HCT116 (cell line): Measurements from ENCODE around the gene KCNIP4. TPM values are rescaled to one million over a fixed set of nuclear protein-coding genes. Genes with fewer than 3 reads are reported as not detected.

Experiments used
- ATAC-seq: fragments of 200-7000 bp; cut with Tn5 transposase; 2 replicates; pipeline ENCODE4 v1.9.1; 2020; ENCODE audit warnings: mild to moderate bottlenecking, moderate library complexity
- BruUV-seq: library from RNA; stranded (reverse); fragments of 400-500 nt; replicated peaks from 2 replicates; lab custom pipeline; 2021; lab: Mats Ljungman, UMichigan
- CTCF ChIA-PET: fragments of 300-600 bp; sonication (Branson Sonifier 250); formaldehyde crosslinking; loops from one replicate; lab custom pipeline; 2021; ENCODE audit warnings: antibody characterized with exemption; lab: Charles Lee
- POLR2A ChIA-PET: fragments of 300-600, 350-600 bp; sonication (Branson Sonifier 250); formaldehyde crosslinking; loops from one replicate; lab custom pipeline; 2021; ENCODE audit warnings: antibody characterized with exemption; lab: Charles Lee
- RAD21 ChIA-PET, 2 experiments: fragments of 300-600 bp; sonication (Branson Sonifier 250); formaldehyde crosslinking; loops; one replicate each; lab custom pipeline; 2023; ENCODE audit warnings: low total read pairs in 2 of 2; ENCODE audit not compliant: uncharacterized antibody in 2 of 2, unreplicated experiment in 2 of 2, low non-redundant PET in 1 of 2; lab: Charles Lee
- DNase-seq: peaks from one replicate; pipeline ENCODE4 v3.0.0-alpha.2; 2010; ENCODE audit warnings: low read depth, low spot score
- H2AFZ ChIP-seq: fragments of 200-600 bp; shearing (Covaris generic), sonication (generic); 2 replicates; pipeline ENCODE4 v1.6.1; 2017; ENCODE audit warnings: low read depth, mixed run types, mixed read lengths, antibody characterized with exemption, low read length; ENCODE audit not compliant: poor library complexity, severe bottlenecking
- H3K27ac ChIP-seq: 2 replicates; pipeline ENCODE4 v1.5.1; 2012; ENCODE audit warnings: low read depth, low read length
- H3K27me3 ChIP-seq: fragments of 200-600 bp; sonication (generic); 2 replicates; pipeline ENCODE4 v1.6.1; 2016; ENCODE audit warnings: mixed run types, low read length, mixed read lengths; ENCODE audit not compliant: insufficient read depth
- H3K36me3 ChIP-seq, 2 experiments: fragments of 200-500 bp in 1 of 2; fragments of 200-600 bp in 1 of 2; sonication (Bioruptor generic) in 1 of 2; sonication (generic) in 1 of 2; 2 replicates each; pipeline versions ENCODE4 v1.5.1 to v1.6.1; 2014 to 2016; ENCODE audit warnings: low read length in 2 of 2, inconsistent platforms in 1 of 2, mixed read lengths in 1 of 2, mixed run types in 1 of 2; ENCODE audit not compliant: insufficient read depth in 2 of 2, control insufficient read depth in 1 of 2
- H3K4me1 ChIP-seq, 2 experiments: fragments of 200-600 bp in 1 of 2; sonication (generic) in 1 of 2; 2 replicates each; pipeline versions ENCODE4 v1.5.1 to v1.6.1; 2012 to 2017; ENCODE audit warnings: low read length in 2 of 2, inconsistent platforms in 1 of 2, mild to moderate bottlenecking in 1 of 2, mixed read lengths in 1 of 2, mixed run types in 1 of 2, moderate library complexity in 1 of 2; ENCODE audit not compliant: insufficient read depth in 2 of 2, control insufficient read depth in 1 of 2
- H3K4me2 ChIP-seq: fragments of 200-600 bp; sonication (generic); 2 replicates; pipeline ENCODE4 v1.6.1; 2017; ENCODE audit warnings: mixed run types, low read length, mixed read lengths
- H3K4me3 ChIP-seq, 2 experiments: fragments of 200-600 bp in 1 of 2; sonication (generic) in 1 of 2; replicated peaks in 1 of 2; 2 replicates each; pipeline ENCODE4 v1.5.1; 2011 to 2016; ENCODE audit warnings: low read length in 2 of 2, control low read depth in 1 of 2, low read depth in 1 of 2, mild to moderate bottlenecking in 1 of 2, mixed read lengths in 1 of 2, mixed run types in 1 of 2
- H3K79me2 ChIP-seq: fragments of 200-600 bp; sonication (generic); 2 replicates; pipeline ENCODE4 v1.6.1; 2017; ENCODE audit warnings: mild to moderate bottlenecking, mixed run types, low read length, moderate library complexity, mixed read lengths; ENCODE audit not compliant: insufficient read depth
- H3K9ac ChIP-seq: fragments of 200-600 bp; sonication (generic); 2 replicates; pipeline ENCODE4 v1.6.1; 2016; ENCODE audit warnings: low read length, mixed read lengths
- H3K9me2 ChIP-seq: fragments of 200-600 bp; sonication (generic), shearing (Covaris generic); 2 replicates; pipeline ENCODE4 v1.6.1; 2017; ENCODE audit warnings: mixed run types, mild to moderate bottlenecking, moderate library complexity; ENCODE audit not compliant: insufficient read depth
- H3K9me3 ChIP-seq, 2 experiments: fragments of 200-500 bp in 1 of 2; fragments of 200-600 bp in 1 of 2; sonication (Bioruptor generic) in 1 of 2; sonication (generic) in 1 of 2; 2 replicates each; pipeline ENCODE4 v1.6.1; 2014 to 2017; ENCODE audit warnings: low read length in 2 of 2, mixed read lengths in 2 of 2, inconsistent platforms in 1 of 2, low read depth in 1 of 2, mild to moderate bottlenecking in 1 of 2, mixed run types in 1 of 2, moderate library complexity in 1 of 2; ENCODE audit not compliant: control insufficient read depth in 1 of 2, insufficient read depth in 1 of 2
- H4K20me1 ChIP-seq: fragments of 200-600 bp; sonication (generic), shearing (Covaris generic); 2 replicates; pipeline ENCODE4 v1.6.1; 2017; ENCODE audit warnings: mixed run types, mild to moderate bottlenecking, moderate library complexity; ENCODE audit not compliant: insufficient read depth
- ATF3 ChIP-seq: IDR thresholded peaks from 2 replicates; pipeline ENCODE4 v1.6.1; 2012
- CBX3 ChIP-seq: IDR thresholded peaks from 2 replicates; pipeline ENCODE4 v1.6.1; 2012; ENCODE audit warnings: low read depth
- CTCF ChIP-seq, 3 experiments: fragments of 200-600 bp in 1 of 3; sonication (generic) in 1 of 3; IDR thresholded peaks in 2 of 3; conservative IDR thresholded peaks in 1 of 3; 2 replicates each; pipeline ENCODE4 v1.5.1; 2012 to 2017; ENCODE audit warnings: low read depth in 2 of 3, low read length in 2 of 3, antibody characterized with exemption in 1 of 3, borderline replicate concordance in 1 of 3, control low read depth in 1 of 3, mild to moderate bottlenecking in 1 of 3, mixed read lengths in 1 of 3, mixed run types in 1 of 3, moderate library complexity in 1 of 3; ENCODE audit not compliant: insufficient read depth in 1 of 3
- EGR1 ChIP-seq: IDR thresholded peaks from 2 replicates; pipeline ENCODE4 v1.6.1; 2012; ENCODE audit warnings: low read depth
- ELF1 ChIP-seq: IDR thresholded peaks from 2 replicates; pipeline ENCODE4 v1.6.1; 2012; ENCODE audit warnings: low read depth, borderline replicate concordance
- EZH2 ChIP-seq: fragments of 200-600 bp; sonication (generic); IDR thresholded peaks from 2 replicates; pipeline ENCODE4 v1.6.1; 2017; ENCODE audit warnings: antibody characterized with exemption, mixed run types
- FOSL1 ChIP-seq: IDR thresholded peaks from 2 replicates; pipeline ENCODE4 v1.6.1; 2012; ENCODE audit warnings: low read depth
- POLR2AphosphoS5 ChIP-seq: IDR thresholded peaks from 2 replicates; pipeline ENCODE4 v1.6.1; 2011; ENCODE audit warnings: mild to moderate bottlenecking, low read depth, low read length, moderate library complexity
- SIN3A ChIP-seq: IDR thresholded peaks from 2 replicates; pipeline ENCODE4 v1.6.1; 2012; ENCODE audit warnings: low read depth
- SRF ChIP-seq: IDR thresholded peaks from 2 replicates; pipeline ENCODE4 v1.6.1; 2012; ENCODE audit warnings: low read depth
- YY1 ChIP-seq: IDR thresholded peaks from 2 replicates; pipeline ENCODE4 v1.6.1; 2011; ENCODE audit warnings: low read length, low read depth, moderate library complexity, mild to moderate bottlenecking; ENCODE audit not compliant: insufficient replicate concordance; ENCODE audit errors: extremely low read depth
- ZBTB33 ChIP-seq: IDR thresholded peaks from 2 replicates; pipeline ENCODE4 v1.6.1; 2011; ENCODE audit warnings: mild to moderate bottlenecking, low read length, moderate library complexity; ENCODE audit not compliant: insufficient replicate concordance; ENCODE audit errors: extremely low read depth
- ZNF274 ChIP-seq: fragments of 200-500 bp; sonication (Bioruptor generic); IDR thresholded peaks from 2 replicates; pipeline ENCODE4 v1.6.1; 2014; ENCODE audit warnings: mild to moderate bottlenecking, low read depth, low read length, inconsistent platforms
- intact Hi-C: fragments of 100-400 bp; cut with micrococcal nuclease; formaldehyde crosslinking; loops from 2 replicates; pipeline ENCODE4 v1.10.0; 2022
- total RNA-seq: library from RNA; stranded (reverse); gene quantifications from one replicate; pipeline ENCODE4 v1.2.1, GENCODE V29; 2021; ENCODE audit not compliant: unreplicated experiment

The KCNIP4 gene
- total RNA-seq, 1 experiment from 2014 or later: not detected

GRCh38 chr4:21915761-21916160 is 32.8 kb downstream of the KCNIP4 start (continued):
- no peak for TF ChIP-seq ATF3
- TF ChIP-seq SRF: no peak
- TF ChIP-seq POLR2AphosphoS5: no peak
- TF ChIP-seq FOSL1: no peak
- no peak for TF ChIP-seq CBX3

GRCh38 chr4:21901831-21902230 is 46.7 kb downstream of the KCNIP4 start:
- Histone ChIP-seq H3K4me2 (no peak overlapping the region), H3K4me3 (no peak overlapping the region), H3K27me3 (no peaks in the 10 kb centered on the region), H3K36me3 (no peaks in the 10 kb centered on the region; a peak in 1 of 4 replicates), H3K4me1 (no peaks in the 10 kb centered on the region), H3K9me3 (peaks cover 0 to 5% of the 10 kb centered on the region in 2 experiments; a peak in 1 of 4 replicates), H3K79me2 (no peaks in the 10 kb centered on the region), H3K27ac (no peak overlapping the region), H4K20me1 (no peaks in the 10 kb centered on the region), H2AFZ (no peak overlapping the region), H3K9ac (no peak overlapping the region), H3K9me2 (no peaks in the 10 kb centered on the region)
- ChIA-PET CTCF (no interaction called here), POLR2A (no interaction called here), RAD21 (no interaction called here)
- DNase-seq (no peak), ATAC-seq (no peak)
- BruUV-seq: no TSS peak
- no peak for TF ChIP-seq CTCF (IDR thresholded peaks at IDR 0.05 in 2 of 3, conservative IDR thresholded peaks at IDR 0.05 in 1 of 3; ENCODE audit: borderline replicate concordance in 1 of 3, insufficient read depth in 1 of 3, low read depth in 2 of 3, low read length in 2 of 3)
- no peak for TF ChIP-seq ZBTB33
- TF ChIP-seq POLR2AphosphoS5: no peak
- no peak for TF ChIP-seq ZNF274
- TF ChIP-seq SIN3A: no peak
- no peak for TF ChIP-seq SRF
- no peak for TF ChIP-seq ELF1
- TF ChIP-seq YY1: no peak
- no peak for TF ChIP-seq EGR1
- TF ChIP-seq EZH2: no peak
- no peak for TF ChIP-seq CBX3
- TF ChIP-seq ATF3: no peak
- TF ChIP-seq FOSL1: no peak
- intact Hi-C loops: no loop called here
